RKO (cell line): ENCODE data around the gene ZNF394.
A peak's percentile ranks its signal among the peaks of the same experiment; 100 is the strongest.

ENCODE experiments used
- DNase-seq: peaks from one replicate; pipeline ENCODE4 v3.0.0-alpha.2; 2016; ENCODE audit warnings: low spot score

ZNF394 gene

DNA sequence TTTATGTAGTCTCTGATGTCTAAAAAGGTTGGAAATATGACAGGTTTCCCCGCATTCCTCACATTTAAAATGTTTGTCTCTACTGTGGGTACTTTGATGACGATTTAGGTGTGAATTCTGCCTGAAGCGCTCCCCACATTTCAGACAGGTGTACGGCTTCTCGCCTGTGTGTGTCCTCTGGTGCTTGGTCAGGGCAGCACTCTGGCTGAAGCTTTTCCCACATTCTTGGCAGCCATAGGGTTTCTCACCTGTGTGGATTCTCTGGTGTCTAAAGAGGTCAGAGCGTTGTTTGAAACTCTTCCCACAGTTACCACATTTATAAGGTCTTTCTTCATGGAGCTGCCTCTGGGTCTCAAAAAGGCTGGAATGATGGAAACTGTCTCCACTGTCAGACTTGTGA lies 6.3 kb downstream of the ZNF394 start:
- DNase-seq = no peak

DNA sequence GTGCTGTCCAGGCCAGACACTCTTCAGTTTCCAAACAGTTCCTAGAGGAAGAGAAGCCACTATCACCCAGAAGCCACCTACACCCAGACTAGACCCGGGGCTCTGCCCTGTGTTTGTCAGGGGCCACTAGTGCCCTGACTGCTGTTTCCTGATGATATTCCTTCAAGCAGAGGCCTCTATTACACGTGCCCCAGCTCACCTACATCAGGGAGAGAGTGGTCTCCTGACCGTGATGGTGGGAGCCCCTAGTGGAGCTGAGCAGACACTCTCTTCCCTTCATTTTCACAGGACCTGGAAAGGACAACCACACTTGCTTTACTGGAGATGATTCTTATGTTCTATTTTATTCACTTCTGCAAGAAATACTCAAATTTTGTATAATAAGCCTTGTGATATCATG lies 9.2 kb downstream of the ZNF394 start:
- DNase-seq = no peak

DNA sequence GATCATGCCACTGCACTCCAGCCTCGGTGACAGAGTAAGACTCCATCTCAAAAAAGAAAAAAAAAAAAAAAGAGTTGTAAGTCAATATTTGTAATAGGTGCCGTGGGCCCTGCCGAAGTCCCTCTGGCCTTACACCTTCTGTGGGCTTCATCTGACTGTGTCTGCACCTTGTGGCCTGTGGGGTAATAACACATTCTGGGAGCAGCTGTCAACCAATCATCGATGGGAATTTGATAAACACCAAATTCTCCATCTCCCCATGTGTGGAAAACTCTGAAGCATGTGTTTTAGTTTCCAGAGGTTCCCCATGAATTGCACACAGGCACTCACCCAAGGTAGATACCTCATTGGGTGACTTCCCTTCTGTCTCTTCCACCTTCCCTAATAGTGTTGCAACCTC lies 10.8 kb downstream of the ZNF394 start:
- DNase-seq = peak; percentile 43

DNA sequence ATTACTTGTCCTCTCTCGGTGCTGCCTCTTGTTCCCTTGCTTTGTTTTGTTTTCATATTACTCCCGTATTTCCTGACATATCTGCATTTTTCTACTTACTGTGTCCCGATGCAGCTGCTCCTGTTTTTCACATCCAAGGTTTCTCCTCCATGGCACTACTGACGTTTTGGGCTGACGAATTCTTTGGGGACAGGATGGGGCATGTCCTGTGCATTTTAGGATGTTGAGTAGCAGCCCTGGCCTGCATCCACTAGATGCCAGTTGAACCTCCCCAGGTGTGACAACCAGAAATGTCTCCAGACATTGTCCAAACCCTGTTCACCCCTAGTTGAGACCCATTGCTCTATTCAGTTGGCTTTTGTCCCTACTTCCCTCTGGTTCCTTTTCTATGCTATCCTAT lies 15.0 kb downstream of the ZNF394 start:
- DNase-seq = no peak

DNA sequence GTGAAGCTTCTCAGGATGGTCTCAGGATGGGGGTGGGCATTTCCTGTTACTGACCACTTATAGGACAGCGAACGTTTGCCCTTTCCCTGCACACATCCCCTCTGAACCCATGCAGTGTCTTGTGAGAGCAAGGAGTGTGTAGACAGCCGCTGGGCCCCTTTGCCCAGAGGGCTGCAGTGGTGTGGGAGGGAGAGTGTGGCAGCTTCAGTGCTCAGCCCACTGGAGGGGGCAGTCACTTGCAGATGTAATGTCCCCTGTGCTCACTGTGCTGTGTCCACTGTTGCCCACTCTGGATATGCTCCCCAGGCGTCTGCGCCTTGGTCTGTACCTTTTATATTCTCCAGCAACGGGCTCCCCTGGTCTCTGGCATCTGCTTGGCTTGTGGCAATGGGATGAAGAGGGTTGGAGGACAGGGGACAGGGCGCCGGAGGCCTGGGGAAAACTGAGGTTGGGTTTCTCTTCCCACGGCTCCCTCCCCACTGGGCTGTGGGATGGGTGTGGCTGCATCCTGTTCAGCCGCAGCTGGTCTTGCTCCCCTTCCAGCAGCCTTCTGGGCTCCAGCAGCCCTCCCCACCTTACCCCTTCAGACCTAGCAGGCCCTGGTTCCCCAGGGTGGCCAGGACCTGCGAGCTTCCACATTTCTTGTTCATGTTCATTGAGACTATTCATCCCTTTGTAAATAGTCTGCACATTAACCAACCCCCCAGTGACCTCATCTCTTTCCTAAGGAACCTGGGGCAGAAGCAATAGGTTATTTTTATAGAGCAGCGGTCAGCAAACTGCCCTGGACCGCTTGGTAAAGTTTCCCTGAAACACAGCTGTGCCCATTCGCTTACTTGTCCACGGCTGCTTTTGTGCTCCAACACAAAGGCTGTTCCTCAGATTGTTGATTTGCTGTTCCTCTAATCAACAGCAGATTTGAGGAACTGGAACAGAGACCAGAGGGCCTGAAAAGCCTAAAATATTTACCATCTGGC lies 21.3 kb downstream of the ZNF394 start:
- no peak for DNase-seq

DNA sequence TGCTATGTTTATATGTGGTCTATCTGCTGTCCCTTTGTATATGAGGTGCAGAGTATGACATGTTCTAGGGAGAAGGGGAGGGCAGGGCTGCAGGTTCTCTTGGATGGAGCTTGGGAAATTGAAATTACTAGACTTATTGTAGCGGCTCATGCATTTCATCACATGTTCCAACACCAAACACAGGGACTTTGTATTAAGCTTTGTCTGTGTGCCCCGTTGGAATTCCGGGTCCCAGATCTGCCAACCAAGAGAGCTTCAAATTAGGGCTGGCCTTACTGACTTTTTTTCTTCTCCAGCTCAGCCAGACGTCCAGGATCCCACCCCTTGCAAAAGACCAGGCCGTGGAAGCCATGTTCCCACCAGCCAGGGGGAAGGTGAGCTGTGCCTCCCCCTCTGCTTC lies 24.0 kb downstream of the ZNF394 start:
- DNase-seq = no peak

DNA sequence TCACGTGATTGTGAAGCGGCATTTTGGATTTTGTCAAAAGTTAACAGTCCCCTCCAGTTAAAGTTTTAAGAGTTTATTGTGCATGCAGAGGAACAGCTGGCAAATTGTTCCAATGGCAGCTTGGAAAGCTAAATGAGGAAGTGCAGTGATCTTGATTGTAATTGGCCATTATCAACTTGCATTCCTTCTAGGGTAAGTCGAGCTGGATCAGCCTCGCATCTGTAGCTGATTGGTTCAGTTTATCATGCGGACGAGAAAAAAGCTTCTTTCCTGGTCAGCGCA lies 26.8 kb downstream of the ZNF394 start:
- peak; percentile 94 for DNase-seq

DNA sequence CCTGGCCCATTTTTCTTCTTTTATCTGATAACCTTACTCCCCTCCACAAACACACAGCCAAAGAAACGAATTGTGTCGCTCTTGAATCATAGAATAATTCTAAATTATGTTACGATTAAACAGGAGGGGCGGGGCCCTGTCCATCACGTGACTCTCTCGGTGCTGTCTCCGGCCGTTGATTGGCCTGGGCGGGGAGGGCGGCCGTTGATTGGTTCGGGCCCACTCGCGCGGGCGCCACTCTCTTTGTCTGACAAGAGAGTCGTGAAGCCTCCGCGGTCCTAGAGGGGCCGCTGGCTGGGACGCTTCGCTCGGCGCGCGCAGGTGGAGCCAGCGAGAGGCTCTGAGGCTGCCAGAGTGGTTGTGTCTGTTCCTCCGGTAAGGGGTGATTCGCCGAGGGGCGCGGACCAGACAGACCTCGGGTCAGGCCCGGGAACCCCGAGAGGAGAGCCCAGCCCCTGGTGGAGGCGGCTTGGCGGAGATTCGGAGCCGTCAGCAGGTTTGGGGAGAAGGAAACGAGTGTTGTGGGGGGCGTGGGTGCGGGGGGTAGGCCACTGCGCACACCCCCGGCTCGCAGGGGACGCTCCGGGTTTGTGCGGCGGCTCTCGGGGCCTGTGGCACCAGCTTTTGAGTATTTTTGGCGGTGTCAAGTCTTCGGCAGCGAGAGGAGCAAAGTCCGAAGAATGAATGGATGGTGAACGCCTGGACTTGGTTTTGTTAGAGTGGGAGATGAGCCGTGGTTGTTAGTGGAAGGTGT lies 27.3 kb downstream of the ZNF394 start, which contains the start of gene ZNF789:
TSS of gene ZNF789 (plus strand) at position 330 of the 754 bp plus-strand sequence. CDS start 3,567 bp downstream, outside the sequence.
- DNase-seq = peak; percentile 99

DNA sequence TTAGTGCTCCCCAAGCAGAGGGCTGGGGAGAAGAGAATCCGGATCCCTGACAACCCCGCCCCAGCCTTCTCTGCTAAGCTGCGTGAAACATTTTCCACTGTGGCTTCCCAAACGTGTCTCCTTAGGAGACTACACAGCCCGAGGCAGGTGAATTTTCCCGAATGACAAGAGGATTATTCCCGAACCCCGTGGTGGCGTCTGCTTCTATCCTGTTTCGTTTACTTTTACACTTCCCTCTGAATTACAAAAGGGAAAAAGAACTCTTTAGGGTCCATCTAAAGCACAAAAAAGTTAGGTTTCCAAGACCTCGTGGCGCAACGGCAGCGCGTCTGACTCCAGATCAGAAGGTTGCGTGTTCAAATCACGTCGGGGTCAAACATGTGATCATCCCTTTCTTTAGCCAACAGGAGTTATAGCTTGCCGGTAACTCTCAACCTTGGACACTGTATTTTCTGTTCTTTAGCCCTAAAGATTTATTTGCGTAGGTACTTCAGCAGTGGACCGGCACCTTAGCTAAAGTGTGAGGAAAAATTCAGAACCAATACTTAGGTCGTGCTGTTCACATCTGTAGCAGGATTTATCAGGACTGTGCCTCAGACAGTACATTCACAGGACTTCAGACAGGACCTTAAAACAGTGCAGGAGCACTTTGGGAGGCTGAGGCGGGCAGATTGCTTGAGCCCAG lies 30.6 kb downstream of the ZNF394 start:
- DNase-seq = no peak

DNA sequence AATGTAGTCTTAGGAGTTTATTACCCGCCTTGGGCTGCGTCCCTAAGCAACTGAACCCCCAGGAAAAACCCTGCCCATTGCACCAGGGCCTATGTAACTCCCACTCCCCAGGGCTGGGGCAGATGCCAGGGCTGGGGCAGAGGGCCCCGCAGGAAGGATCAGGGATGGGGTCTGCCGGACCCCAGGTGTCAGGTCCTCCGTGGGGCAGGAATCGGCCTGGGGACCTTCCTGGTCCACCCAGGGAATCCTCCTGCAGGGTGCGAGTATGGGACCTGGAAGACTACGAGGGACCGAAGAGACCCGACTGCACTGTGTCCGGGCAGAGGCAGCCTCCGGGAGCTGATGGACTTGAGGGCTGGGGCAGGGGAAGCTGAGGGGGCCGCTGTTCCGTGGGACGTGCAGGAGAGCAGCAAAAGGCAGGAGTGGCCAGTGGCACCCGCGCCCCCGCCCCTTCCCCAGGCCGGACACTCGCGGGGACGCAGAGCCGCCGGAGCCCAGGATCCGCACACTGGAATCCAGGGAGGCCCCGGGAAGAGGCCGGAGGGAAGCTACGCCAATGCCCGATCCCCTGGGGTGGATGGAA lies 31.7 kb downstream of the ZNF394 start:
- no peak for DNase-seq

DNA sequence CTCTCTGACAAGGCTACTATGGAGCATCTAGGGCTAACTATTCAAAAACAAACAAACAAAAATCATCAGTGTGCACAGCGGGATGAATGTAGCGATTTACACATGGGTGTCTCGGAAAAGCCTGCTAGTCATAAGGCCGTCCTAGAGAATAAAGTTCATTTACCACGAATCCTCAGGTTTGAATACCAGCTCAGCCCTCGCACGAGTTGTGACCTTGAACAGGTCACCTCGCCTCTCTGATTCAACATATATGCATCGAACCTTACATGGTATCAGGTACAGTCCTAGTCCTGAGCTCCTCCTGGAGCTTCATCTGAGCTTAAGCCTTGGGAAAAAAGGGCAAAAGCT lies 34.7 kb downstream of the ZNF394 start:
- DNase-seq = peak; percentile 56

DNA sequence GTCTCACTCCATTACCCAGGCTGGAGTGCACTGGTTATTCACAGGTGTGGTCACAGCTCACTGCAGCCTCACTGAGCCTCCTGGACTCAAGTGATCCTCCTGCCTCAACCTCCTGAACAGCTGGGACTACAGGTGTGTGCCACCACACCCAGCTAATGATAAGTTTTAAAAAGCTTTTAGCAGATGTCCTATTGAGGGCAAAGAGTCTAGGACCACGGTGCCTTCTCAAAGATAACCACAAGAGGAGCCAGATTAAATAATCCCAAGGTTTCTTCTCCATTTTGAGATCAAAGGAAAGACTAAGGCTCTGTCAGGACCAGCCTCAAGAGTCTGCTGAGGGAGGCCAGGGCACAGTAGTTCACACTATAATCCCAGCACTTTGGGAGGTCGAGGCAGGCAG lies 38.9 kb downstream of the ZNF394 start:
- DNase-seq = peak; percentile 61

DNA sequence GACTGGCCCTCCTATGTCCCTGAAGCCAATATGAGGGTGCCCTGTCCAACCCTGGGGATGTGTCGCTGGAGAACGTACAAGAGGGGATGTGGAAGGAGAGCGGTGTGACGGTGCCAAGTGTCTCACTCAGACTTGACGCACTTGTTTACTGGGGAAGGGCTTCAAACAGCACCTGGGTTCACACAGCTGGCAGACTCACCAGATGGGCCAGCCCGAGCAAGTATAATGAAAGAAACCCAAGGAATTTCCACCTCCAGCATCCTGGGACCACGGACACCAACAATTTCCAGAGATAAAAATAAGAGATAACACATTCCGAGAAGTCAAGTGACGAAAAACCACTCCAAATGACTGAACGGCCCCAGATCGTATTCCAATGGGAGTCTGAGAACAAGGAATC lies 39.4 kb downstream of the ZNF394 start:
- no peak for DNase-seq

DNA sequence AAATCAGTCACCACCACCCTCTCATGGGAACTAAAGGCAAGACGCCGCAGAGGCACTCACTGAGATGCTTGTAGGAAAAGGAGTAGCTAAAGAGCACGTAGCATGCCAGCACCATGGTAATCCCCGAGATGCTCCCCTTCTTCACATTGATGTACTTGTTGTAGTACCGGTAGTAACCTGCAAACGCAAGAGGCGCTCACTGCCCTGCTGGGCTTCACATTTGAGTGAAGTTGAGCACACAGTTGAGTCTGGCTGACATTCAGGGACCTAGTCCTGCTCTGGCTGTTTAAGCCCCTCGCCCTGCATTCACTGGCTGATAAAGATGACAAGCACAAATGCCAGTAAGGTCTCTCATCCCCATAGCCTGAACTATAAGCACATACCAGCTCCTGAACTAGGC lies 41.0 kb downstream of the ZNF394 start:
- DNase-seq = peak; percentile 71

DNA sequence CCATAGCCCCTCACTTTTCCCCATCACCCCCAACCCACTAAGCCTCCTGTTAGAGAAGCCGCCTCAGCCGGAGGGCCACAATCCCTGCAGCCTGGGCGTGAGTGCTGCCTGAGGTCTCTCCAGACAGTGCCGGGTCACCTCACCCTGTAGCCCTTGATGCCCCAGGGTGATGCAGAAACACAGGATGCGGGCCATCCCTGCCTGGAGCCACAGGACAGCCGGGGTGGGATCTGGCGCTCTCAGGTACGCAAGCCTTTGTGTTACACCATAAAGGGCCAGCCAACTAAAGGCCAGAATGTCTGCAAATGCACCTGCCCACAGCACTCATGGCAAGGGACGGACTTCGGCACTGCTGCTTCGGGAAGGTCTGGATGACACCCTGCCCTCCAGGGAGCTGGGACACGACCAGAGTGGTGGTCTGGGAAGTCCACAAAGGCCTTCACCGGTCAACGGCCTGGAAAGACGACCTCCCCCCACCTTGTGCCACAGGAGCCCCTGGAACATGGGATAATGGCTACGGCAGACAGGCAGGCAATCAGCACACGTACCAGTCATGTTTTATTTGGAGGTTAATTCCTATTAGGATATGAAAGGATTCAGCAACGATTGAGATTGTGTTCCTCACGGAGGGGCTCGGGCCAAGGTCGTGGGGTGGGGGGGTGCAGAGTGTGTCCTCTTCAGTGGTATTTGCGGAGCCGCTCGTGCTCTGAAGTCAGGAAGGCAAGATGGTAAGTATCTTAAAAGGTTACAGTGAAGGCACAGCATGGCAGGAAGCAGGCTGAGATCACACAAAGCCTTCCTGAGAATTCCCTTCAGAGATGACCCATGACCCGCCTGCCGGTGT lies 42.2 kb downstream of the ZNF394 start:
- no peak for DNase-seq

DNA sequence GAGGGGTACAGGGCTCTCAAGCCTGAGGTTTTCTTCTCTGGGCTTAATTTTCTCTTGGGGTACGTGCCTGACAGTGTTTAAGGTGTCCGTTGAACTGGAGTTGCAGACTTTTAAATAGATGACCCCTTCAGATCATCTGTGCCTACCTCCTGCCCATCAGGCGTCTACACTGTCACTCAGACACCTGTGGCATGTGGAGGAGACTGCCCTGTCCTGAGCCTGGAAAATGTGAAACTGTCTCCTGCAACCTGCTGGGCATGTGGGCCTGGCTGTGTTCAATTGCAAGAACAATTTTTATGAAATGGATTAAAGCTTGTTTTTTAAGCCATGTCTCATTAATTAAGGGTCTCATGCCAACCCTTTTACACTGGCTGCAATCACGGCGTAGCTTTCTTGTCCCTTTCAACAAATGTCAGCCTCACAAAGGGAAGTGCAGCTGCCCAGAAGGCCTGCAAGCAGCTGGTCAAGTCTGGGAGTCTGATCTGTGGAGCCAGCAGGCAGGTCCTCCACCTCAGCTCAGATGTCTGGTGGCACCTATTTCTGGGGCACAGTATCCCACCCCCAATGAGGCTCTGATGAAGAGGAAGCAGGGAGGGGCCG lies 42.9 kb downstream of the ZNF394 start:
- no peak for DNase-seq

DNA sequence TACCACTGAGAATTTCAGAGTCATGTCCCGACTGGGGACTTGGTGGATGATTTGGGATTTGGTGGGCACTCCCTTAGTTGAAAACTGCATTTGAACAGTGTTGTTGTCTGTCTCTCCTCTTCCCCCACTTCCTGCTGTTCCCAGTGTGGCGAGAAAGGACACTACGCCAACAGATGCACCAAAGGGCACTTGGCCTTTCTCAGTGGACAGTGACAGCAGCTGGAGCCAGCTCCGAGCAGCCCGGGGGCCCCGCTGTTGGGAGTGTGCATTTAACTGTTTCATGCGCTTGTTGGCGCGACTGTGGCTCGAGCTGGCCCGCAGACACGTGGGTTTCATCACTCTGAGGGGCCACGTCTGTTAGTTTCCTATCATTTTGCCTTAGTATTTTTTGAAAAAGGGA lies 43.8 kb downstream of the ZNF394 start:
- DNase-seq = no peak

DNA sequence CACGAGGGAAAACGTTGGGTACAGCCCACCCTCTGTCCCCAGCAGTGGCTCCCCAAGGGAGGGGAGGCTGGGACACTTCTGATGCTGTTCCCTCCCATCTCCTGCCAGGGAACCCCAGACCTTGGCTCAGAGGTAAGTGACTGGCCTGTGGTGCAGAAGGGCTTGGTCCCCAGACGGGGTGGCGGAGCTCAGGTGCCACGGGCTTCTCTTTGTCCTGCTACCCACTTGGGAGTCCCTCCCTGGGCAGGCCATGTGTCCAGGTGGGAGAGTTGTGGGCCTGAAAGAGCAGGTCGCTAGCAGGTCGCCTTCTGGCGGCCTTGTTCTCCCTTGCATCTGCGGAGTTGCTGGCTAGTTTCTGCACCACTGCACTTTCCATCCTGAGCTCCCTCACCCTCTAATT lies 44.2 kb downstream of the ZNF394 start:
- DNase-seq = no peak

DNA sequence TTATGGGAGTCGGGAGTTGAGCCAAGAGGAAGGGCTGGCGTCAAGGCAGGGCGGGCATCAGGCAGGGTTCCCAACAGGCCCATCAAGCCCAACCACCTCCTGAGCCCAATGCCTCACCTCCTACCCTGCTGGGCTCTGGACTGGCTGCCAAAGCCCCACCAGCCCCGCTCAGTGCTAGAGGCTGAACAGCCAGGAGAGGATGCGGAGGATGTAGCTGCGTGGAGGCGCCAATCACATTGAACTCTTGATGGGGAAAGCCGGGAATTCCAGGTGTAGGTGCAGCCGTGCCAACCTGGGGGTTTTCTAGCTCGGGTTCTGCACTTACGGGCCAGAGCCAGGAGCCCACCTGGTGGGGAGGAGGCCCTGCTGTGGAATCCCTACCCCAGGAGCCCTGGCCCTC lies 47.0 kb downstream of the ZNF394 start:
- no peak for DNase-seq

DNA sequence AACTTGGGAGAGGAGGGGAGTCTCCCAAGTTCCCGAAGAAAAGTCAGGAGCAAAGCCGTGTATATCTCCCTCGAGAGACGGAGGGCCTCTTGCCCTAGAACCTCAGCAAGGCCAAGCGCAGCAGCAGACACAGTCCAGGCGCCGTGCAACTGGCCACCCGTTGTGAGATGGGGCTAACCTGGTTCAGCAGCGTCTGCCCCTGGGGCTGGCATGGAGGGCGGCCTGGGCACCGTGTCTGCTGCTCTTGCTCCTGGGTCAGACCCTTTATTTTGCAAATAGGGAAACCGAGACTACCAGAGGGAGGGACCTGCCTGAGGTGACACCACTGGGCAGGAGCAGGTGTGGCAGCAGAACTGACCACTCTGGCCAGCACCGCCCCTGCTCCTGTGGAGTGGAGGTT lies 47.5 kb downstream of the ZNF394 start:
- no peak for DNase-seq

DNA sequence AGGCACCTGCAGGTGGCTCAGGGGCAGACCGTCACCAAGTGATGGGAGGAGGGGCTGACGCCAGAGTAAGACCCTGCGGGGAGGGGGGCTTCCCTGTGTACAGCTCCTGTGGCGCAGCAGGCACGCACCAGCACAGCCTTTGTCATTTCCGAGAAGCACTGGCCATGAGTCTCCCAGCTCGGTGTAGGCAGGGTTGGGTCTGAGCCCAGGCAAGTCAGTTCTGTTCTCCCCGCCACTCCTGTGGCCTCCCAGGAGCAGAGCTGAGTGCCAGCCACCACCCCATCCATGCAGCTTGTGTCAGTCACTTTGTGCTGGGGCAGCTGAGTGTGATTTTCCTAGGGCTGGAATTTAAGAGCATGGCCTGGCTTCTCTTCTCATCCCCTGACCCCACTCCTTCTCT lies 48.1 kb downstream of the ZNF394 start:
- DNase-seq = no peak
